Osteocyte (in vitro differentiated cells): ENCODE measurements around the gene ABCG5. TPM values are rescaled to one million over a fixed set of nuclear protein-coding genes. Genes with fewer than 3 reads are reported as not detected.
A peak's percentile ranks its signal among the peaks of the same experiment; 100 is the strongest.

Source experiments
- DNase-seq: peaks from one replicate; pipeline ENCODE4 v3.0.0; 2021; ENCODE audit warnings: mixed read lengths; ENCODE audit not compliant: unreplicated experiment; ENCODE audit errors: extremely low spot score
- H3K27ac Mint-ChIP-seq: one replicate; pipeline ENCODE4 v1.8.0; 2021; ENCODE audit warnings: mild to moderate bottlenecking, mixed read lengths; ENCODE audit not compliant: unreplicated experiment
- H3K27me3 Mint-ChIP-seq: one replicate; pipeline ENCODE4 v1.8.0; 2021; ENCODE audit warnings: mixed read lengths; ENCODE audit not compliant: unreplicated experiment
- H3K36me3 Mint-ChIP-seq: one replicate; pipeline ENCODE4 v1.8.0; 2021; ENCODE audit warnings: mixed read lengths; ENCODE audit not compliant: unreplicated experiment
- H3K4me1 Mint-ChIP-seq: one replicate; pipeline ENCODE4 v1.8.0; 2021; ENCODE audit warnings: mixed read lengths; ENCODE audit not compliant: unreplicated experiment
- H3K4me3 Mint-ChIP-seq: one replicate; pipeline ENCODE4 v1.8.0; 2021; ENCODE audit warnings: mild to moderate bottlenecking, moderate library complexity, mixed read lengths; ENCODE audit not compliant: unreplicated experiment
- H3K9me3 Mint-ChIP-seq: one replicate; pipeline ENCODE4 v1.8.0; 2021; ENCODE audit warnings: mixed read lengths; ENCODE audit not compliant: unreplicated experiment
- CTCF ChIP-seq: fragments of 200-600 bp; sonication (generic); IDR thresholded peaks from 2 replicates; pipeline ENCODE4 v1.5.0; 2021; ENCODE audit warnings: antibody characterized with exemption, mild to moderate bottlenecking, moderate library complexity
- total RNA-seq: library from RNA; stranded (reverse); gene quantifications from 2 replicates; pipeline ENCODE4 v1.2.1, GENCODE V29; 2021

The ABCG5 gene
- total RNA-seq, 1 donor from 2014 or later = not detected

DNA sequence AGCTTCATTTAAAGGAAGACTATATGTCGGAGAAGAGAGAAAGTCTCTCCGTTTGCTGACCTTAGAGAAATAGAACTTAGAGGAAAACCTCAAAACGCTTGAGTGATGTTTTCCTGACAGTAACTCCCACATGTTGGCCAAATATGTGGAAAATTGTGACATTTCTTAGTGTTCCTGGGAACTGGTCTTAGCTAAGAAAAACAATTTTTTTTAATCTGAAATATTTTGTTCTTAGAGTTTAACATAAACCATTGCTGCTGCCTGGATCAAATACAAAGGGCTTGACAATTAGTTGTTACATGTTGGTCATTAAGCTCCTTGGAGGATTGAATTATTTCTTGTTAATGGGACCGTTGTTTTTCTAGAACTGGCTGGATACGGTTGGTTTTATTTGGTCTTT lies 48.5 kb downstream of the ABCG5 start:
- Mint-ChIP-seq H3K4me3 (no peak overlapping the region), H3K27me3 (no peaks in the 10 kb centered on the region), H3K27ac (peak overlapping the region; percentile 80), H3K9me3 (no peaks in the 10 kb centered on the region), H3K36me3 (peaks cover 32% of the 10 kb centered on the region), H3K4me1 (peaks cover 35% of the 10 kb centered on the region)
- no peak for DNase-seq
- no peak for TF ChIP-seq CTCF

DNA sequence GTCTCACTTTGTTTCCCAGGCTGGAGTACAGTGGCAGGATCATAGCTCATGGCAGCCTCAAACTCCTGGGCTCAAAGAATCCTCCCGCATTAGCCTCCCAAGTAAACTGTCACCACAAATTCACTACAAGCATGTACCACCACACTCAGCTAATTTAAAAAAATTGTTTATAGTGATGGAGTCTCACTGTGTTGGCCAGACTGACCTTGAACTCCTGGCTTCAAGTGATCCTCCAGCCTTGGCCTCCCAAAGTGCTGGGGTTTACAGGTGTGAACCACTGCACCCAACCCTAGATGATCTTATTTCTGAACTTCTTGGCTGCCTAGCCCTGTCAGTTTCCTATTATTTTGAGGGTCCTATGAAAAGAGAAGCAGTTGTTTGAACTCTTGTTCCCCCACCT lies 50.0 kb downstream of the ABCG5 start:
- peaks cover 35% of the 10 kb centered on the region for H3K4me1 Mint-ChIP-seq
- peaks cover 28% of the 10 kb centered on the region for H3K36me3 Mint-ChIP-seq
- no peaks in the 10 kb centered on the region for H3K9me3 Mint-ChIP-seq
- H3K4me3 Mint-ChIP-seq = no peak overlapping the region
- TF ChIP-seq CTCF = no peak
- H3K27me3 Mint-ChIP-seq = no peaks in the 10 kb centered on the region
- no peak for DNase-seq
- no peak overlapping the region for H3K27ac Mint-ChIP-seq

DNA sequence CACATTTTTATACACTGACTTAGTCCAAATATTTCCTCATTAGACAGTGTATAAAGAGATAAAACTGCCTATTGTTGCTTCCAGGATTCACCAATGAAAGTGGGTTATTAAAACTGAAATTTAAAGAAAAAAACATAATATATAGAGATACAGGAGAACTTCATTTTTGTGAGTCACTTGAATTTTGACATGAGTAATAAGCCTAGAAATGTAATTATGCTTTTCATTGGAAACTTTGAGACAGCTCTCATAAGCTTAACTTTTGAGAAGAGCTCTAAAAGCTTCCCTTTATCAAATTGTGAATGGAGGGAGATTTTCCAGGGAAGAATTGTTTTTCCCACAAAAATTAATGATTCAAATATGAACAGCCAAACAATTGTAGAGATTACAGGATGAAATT lies 50.7 kb downstream of the ABCG5 start:
- Mint-ChIP-seq H3K27ac (no peak overlapping the region), H3K9me3 (no peaks in the 10 kb centered on the region), H3K4me3 (no peak overlapping the region), H3K36me3 (peaks cover 24% of the 10 kb centered on the region), H3K4me1 (peaks cover 35% of the 10 kb centered on the region), H3K27me3 (no peaks in the 10 kb centered on the region)
- DNase-seq = no peak
- TF ChIP-seq CTCF = no peak

DNA sequence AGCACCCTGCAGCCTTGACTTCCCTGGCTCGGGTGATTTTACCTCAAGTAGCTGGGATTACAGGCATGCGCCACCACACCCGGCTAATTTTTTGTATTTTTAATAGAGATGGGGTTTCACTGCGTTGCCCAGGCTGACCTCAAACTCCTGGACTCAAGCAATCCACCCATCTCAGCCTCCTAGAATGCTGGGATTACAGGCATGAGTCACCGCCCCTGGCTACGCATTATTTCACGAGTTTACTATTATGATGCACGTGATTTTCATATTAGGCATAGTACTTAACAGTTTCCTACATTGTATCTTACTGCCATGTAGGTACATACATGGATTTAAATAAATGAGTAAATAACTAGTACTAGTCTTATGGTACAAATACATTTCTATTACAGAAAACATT lies 60.4 kb downstream of the ABCG5 start:
- Mint-ChIP-seq H3K4me1 (peaks cover 12% of the 10 kb centered on the region), H3K27ac (no peak overlapping the region), H3K4me3 (no peak overlapping the region), H3K27me3 (no peaks in the 10 kb centered on the region), H3K9me3 (no peaks in the 10 kb centered on the region), H3K36me3 (peaks cover 16% of the 10 kb centered on the region)
- DNase-seq = no peak
- TF ChIP-seq CTCF = no peak

DNA sequence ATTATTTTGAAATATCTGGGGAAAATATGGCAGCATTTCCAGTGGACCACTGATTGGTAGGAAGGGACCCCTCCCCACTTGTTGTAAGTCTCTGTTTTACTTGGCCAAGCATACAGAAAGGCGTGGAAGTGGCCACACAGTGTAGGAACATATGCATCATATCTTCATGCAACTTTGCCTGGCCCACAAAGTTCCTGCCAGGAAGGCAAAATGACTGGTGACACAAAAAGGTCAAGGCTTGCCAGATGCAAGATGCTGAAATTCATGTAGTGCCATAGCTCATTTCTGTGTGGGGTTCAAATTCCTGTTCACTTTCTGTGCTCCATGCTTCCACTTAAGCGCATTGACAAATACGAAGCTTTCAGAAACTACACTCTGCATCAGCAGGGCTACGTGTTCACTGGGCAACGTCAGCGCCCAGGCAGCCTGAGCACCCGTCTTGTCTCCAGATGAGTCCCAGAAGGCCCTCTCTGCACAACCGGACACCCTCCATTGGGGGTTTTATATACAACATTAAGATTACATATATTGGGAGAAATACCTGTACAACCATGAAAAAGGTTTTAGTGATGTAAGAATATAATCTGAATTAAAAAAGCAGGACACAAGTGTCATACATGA lies 61.2 kb downstream of the ABCG5 start:
- H3K36me3 Mint-ChIP-seq = peaks cover 16% of the 10 kb centered on the region
- no peak for DNase-seq
- no peaks in the 10 kb centered on the region for H3K27me3 Mint-ChIP-seq
- H3K4me3 Mint-ChIP-seq = no peak overlapping the region
- peaks cover 12% of the 10 kb centered on the region for H3K4me1 Mint-ChIP-seq
- no peak overlapping the region for H3K27ac Mint-ChIP-seq
- TF ChIP-seq CTCF = no peak
- H3K9me3 Mint-ChIP-seq = no peaks in the 10 kb centered on the region
